ENCODE measurements around the gene ZP3.

DNA sequence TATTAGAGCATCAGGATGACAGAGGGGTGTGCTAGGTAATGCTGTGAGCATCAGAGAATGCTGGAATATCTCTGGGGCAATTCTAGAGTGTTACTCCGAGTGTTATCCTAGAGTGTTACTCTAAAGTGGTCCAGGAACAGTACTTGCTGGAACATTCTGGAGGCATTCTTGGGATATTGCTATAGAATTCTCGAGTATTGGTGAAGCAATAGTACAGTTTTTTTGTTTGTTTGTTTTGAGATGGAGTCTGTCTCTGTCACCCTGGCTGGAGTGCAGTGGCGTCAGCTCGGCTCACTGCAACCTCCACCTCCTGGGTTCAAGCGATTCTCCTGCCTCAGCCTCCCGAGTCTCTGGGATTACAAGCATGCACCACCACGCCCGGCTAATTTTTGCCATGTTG, 27.9 kb upstream of the ZP3 start:
- TF ChIP-seq, protein P1, sequence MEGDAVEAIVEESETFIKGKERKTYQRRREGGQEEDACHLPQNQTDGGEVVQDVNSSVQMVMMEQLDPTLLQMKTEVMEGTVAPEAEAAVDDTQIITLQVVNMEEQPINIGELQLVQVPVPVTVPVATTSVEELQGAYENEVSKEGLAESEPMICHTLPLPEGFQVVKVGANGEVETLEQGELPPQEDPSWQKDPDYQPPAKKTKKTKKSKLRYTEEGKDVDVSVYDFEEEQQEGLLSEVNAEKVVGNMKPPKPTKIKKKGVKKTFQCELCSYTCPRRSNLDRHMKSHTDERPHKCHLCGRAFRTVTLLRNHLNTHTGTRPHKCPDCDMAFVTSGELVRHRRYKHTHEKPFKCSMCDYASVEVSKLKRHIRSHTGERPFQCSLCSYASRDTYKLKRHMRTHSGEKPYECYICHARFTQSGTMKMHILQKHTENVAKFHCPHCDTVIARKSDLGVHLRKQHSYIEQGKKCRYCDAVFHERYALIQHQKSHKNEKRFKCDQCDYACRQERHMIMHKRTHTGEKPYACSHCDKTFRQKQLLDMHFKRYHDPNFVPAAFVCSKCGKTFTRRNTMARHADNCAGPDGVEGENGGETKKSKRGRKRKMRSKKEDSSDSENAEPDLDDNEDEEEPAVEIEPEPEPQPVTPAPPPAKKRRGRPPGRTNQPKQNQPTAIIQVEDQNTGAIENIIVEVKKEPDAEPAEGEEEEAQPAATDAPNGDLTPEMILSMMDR (IDR thresholded peaks at IDR 0.05): no peak
- TF ChIP-seq POLR2A (IDR thresholded peaks at IDR 0.05): no peak
- no peak for TF ChIP-seq POLR2AphosphoS5 (IDR thresholded peaks at IDR 0.05)
